Neural progenitor cell (in vitro differentiated cells): Measurements from ENCODE around the gene KRT78. TPM values are rescaled to one million over a fixed set of nuclear protein-coding genes. Genes with fewer than 3 reads are reported as not detected.

Experiments used
- DNase-seq: peaks from one replicate; pipeline ENCODE4 v3.0.0-alpha.2; 2016; ENCODE audit warnings: low spot score
- H2AFZ ChIP-seq: fragments of 200-600 bp; sonication (generic); replicated peaks from 2 replicates; pipeline ENCODE4 v1.6.1; 2016; ENCODE audit warnings: antibody characterized with exemption
- H3F3A ChIP-seq: fragments of 200-600 bp; sonication (generic); 2 replicates; pipeline ENCODE4 v1.6.1; 2016; ENCODE audit warnings: antibody characterized with exemption, low read depth
- H3K27ac ChIP-seq: fragments of 200-600 bp; sonication (generic); 2 replicates; pipeline ENCODE4 v1.5.1; 2016; ENCODE audit warnings: mild to moderate bottlenecking
- H3K27me3 ChIP-seq: fragments of 200-600 bp; sonication (generic); 2 replicates; pipeline ENCODE4 v1.6.1; 2016; ENCODE audit warnings: mild to moderate bottlenecking, moderate library complexity
- H3K36me3 ChIP-seq: fragments of 200-600 bp; sonication (generic); 2 replicates; pipeline ENCODE4 v1.5.1; 2016
- H3K4me1 ChIP-seq: fragments of 200-600 bp; sonication (generic); 2 replicates; pipeline ENCODE4 v1.6.1; 2016; ENCODE audit warnings: mixed run types
- H3K4me2 ChIP-seq: fragments of 200-600 bp; sonication (generic); 2 replicates; pipeline ENCODE4 v1.6.1; 2016
- H3K4me3 ChIP-seq: fragments of 200-600 bp; sonication (generic); 2 replicates; pipeline ENCODE4 v1.5.1; 2016
- H3K79me2 ChIP-seq: fragments of 200-600 bp; sonication (generic); 2 replicates; pipeline ENCODE4 v1.6.1; 2016; ENCODE audit warnings: low read depth
- H3K9ac ChIP-seq: fragments of 200-600 bp; sonication (generic); 2 replicates; pipeline ENCODE4 v1.6.1; 2016
- H3K9me3 ChIP-seq: fragments of 200-600 bp; sonication (generic); 2 replicates; pipeline ENCODE4 v1.5.1; 2016; ENCODE audit warnings: low read depth
- H4K20me1 ChIP-seq: fragments of 200-600 bp; sonication (generic); 2 replicates; pipeline ENCODE4 v1.6.1; 2016; ENCODE audit warnings: low read depth
- H3K27ac Mint-ChIP-seq: 3 replicates; pipeline ENCODE4 v1.8.0; 2021; ENCODE audit warnings: mixed read lengths
- H3K27me3 Mint-ChIP-seq: 2 replicates; pipeline ENCODE4 v1.8.0; 2022; ENCODE audit warnings: low read depth, mild to moderate bottlenecking, inconsistent platforms, moderate library complexity, mixed read lengths; ENCODE audit not compliant: insufficient read depth
- H3K36me3 Mint-ChIP-seq: 3 replicates; pipeline ENCODE4 v1.8.0; 2021; ENCODE audit warnings: mixed read lengths
- H3K4me1 Mint-ChIP-seq: 3 replicates; pipeline ENCODE4 v1.8.0; 2021; ENCODE audit warnings: mixed read lengths
- H3K4me3 Mint-ChIP-seq: 3 replicates; pipeline ENCODE4 v1.8.0; 2021; ENCODE audit warnings: mild to moderate bottlenecking, moderate library complexity, mixed read lengths
- H3K9me3 Mint-ChIP-seq: 3 replicates; pipeline ENCODE4 v1.8.0; 2020; ENCODE audit warnings: mixed read lengths
- CTCF ChIP-seq: fragments of 200-600 bp; sonication (generic); IDR thresholded peaks from 2 replicates; pipeline ENCODE4 v1.5.1; 2017; ENCODE audit warnings: antibody characterized with exemption, mild to moderate bottlenecking
- EZH2 ChIP-seq: fragments of 200-600 bp; sonication (generic); IDR thresholded peaks from 2 replicates; pipeline ENCODE4 v1.6.1; 2017; ENCODE audit warnings: antibody characterized with exemption, mild to moderate bottlenecking, moderate library complexity
- EZH2phosphoT487 ChIP-seq: fragments of 200-600 bp; sonication (generic); IDR thresholded peaks from 2 replicates; pipeline ENCODE4 v1.6.1; 2017; ENCODE audit warnings: antibody characterized with exemption
- total RNA-seq: library from RNA; depleted of rRNA; stranded (reverse); fragments of >200 nt; gene quantifications from 2 replicates; pipeline ENCODE4 v1.2.3, GENCODE V29; 2015; ENCODE audit warnings: low replicate concordance

Gene KRT78
- total RNA-seq, 1 donor from 2014 or later = not detected

- DNase-seq = peak; percentile 87
- Histone ChIP-seq H3K9me3 (no peaks in the 10 kb centered on the region), H2AFZ (no peak overlapping the region), H3K4me1 (no peaks in the 10 kb centered on the region), H3K27ac (no peak overlapping the region), H3K4me2 (no peak overlapping the region), H3K9ac (no peak overlapping the region), H4K20me1 (no peaks in the 10 kb centered on the region), H3K4me3 (no peak overlapping the region), H3K27me3 (no peaks in the 10 kb centered on the region), H3K36me3 (no peaks in the 10 kb centered on the region), H3F3A (no peaks in the 10 kb centered on the region), H3K79me2 (no peaks in the 10 kb centered on the region)
- Mint-ChIP-seq H3K4me3 (no peak overlapping the region), H3K27ac (no peak overlapping the region), H3K36me3 (no peaks in the 10 kb centered on the region), H3K4me1 (no peaks in the 10 kb centered on the region), H3K27me3 (peaks cover 7% of the 10 kb centered on the region), H3K9me3 (no peaks in the 10 kb centered on the region)
- TF ChIP-seq CTCF (peak; percentile 91), EZH2 (peak; percentile 32), EZH2phosphoT487 (no peak)
Measured at GRCh38 chr12:52865090-52865944, 16.5 kb upstream of the KRT78 start.

GRCh38 chr12:52862023-52862422, 13.2 kb upstream of the KRT78 start:
- no peaks in the 10 kb centered on the region for H4K20me1 ChIP-seq
- peaks cover 9% of the 10 kb centered on the region for H3K27me3 Mint-ChIP-seq
- H3K27ac ChIP-seq = no peak overlapping the region
- no peaks in the 10 kb centered on the region for H3K79me2 ChIP-seq
- no peaks in the 10 kb centered on the region for H3K27me3 ChIP-seq
- no peak overlapping the region for H3K4me2 ChIP-seq
- no peak overlapping the region for H3K4me3 ChIP-seq
- no peak overlapping the region for H2AFZ ChIP-seq
- no peaks in the 10 kb centered on the region for H3K4me1 ChIP-seq
- no peaks in the 10 kb centered on the region for H3K36me3 Mint-ChIP-seq
- no peaks in the 10 kb centered on the region for H3F3A ChIP-seq
- TF ChIP-seq CTCF = no peak
- no peak for TF ChIP-seq EZH2phosphoT487
- TF ChIP-seq EZH2 = no peak
- H3K27ac Mint-ChIP-seq = no peak overlapping the region
- H3K4me3 Mint-ChIP-seq = no peak overlapping the region
- H3K9me3 Mint-ChIP-seq = no peaks in the 10 kb centered on the region
- no peak for DNase-seq
- no peaks in the 10 kb centered on the region for H3K9me3 ChIP-seq
- H3K9ac ChIP-seq = no peak overlapping the region
- no peaks in the 10 kb centered on the region for H3K36me3 ChIP-seq
- no peaks in the 10 kb centered on the region for H3K4me1 Mint-ChIP-seq

GRCh38 chr12:52861511-52861910, 12.7 kb upstream of the KRT78 start:
- no peak overlapping the region for H2AFZ ChIP-seq
- TF ChIP-seq EZH2 (no peak), CTCF (no peak), EZH2phosphoT487 (no peak)
- H3F3A ChIP-seq = no peaks in the 10 kb centered on the region
- Mint-ChIP-seq H3K4me3 (no peak overlapping the region), H3K27me3 (peaks cover 9% of the 10 kb centered on the region), H3K9me3 (no peaks in the 10 kb centered on the region), H3K27ac (no peak overlapping the region), H3K4me1 (no peaks in the 10 kb centered on the region), H3K36me3 (no peaks in the 10 kb centered on the region)
- H3K27ac ChIP-seq = no peak overlapping the region
- no peak overlapping the region for H3K4me2 ChIP-seq
- H3K27me3 ChIP-seq = no peaks in the 10 kb centered on the region
- no peaks in the 10 kb centered on the region for H3K9me3 ChIP-seq
- no peaks in the 10 kb centered on the region for H4K20me1 ChIP-seq
- no peak overlapping the region for H3K9ac ChIP-seq
- H3K4me3 ChIP-seq = no peak overlapping the region
- no peaks in the 10 kb centered on the region for H3K4me1 ChIP-seq
- H3K79me2 ChIP-seq = no peaks in the 10 kb centered on the region
- no peak for DNase-seq
- no peaks in the 10 kb centered on the region for H3K36me3 ChIP-seq
